HUES6 (cell line): Measurements from ENCODE around the gene ARL14.
"Not testable (repeated sequence)": the region's sequence is repeated elsewhere in the genome, so short reads cannot be mapped to it uniquely, and the experiment has no call there.

Experiments
- H3K27ac ChIP-seq: 2 replicates; pipeline ENCODE4 v1.7.0; 2013; ENCODE audit warnings: low read depth, mild to moderate bottlenecking, low read length, inconsistent platforms
- H3K27me3 ChIP-seq: 2 replicates; pipeline ENCODE4 v1.6.1; 2013; ENCODE audit warnings: low read length; ENCODE audit not compliant: control insufficient read depth, insufficient read depth
- H3K36me3 ChIP-seq: 2 replicates; pipeline ENCODE4 v1.6.1; 2013; ENCODE audit warnings: low read length; ENCODE audit not compliant: control insufficient read depth, insufficient read depth
- H3K4me1 ChIP-seq: 2 replicates; pipeline ENCODE4 v1.6.1; 2013; ENCODE audit warnings: low read length; ENCODE audit not compliant: control insufficient read depth, insufficient read depth
- H3K4me3 ChIP-seq: 2 replicates; pipeline ENCODE4 v1.5.1; 2013; ENCODE audit warnings: low read depth, low read length
- H3K9ac ChIP-seq: one replicate; pipeline ENCODE4 v1.6.1; 2013; ENCODE audit warnings: mild to moderate bottlenecking, low read length
- H3K9me3 ChIP-seq: 2 replicates; pipeline ENCODE4 v1.6.1; 2013; ENCODE audit warnings: low read depth, low read length; ENCODE audit not compliant: control insufficient read depth, insufficient read depth

The ARL14 gene

DNA sequence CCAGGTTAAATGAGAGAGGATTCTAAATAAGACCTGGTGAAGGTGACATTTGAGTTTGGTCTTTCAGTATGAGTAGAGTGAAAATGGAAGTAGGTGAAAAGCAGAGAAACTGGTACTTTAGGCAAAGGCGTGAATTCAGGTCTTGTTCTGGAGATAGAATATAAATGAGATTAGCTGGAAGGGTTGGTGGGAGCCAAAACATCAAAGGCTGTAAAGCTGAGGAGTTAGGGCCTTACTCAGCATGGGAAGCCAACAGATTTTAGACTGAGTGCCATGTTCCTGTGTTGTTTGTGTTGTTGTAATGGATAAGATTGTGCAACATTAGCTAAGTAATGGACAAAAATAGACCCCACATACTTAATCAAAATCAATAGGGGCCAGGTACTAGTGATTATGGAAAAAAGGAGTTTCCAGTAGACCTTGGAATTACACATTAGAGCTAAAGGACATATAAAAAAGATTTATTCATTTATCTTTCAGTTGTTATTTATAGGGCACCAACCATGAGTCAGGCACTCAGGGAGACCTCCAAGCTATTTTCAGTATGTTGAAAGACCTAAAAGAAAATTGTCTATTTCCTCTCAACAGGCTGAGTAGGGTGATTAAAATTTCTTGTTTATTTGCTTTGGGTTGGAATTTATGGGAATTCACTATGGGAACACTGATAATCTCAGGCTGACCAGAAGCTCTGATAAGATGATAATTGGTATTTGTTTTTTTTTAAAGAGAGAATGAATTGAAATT lies 20.8 kb downstream of the ARL14 start:
- Histone ChIP-seq H3K4me1 (peaks cover 4% of the 10 kb centered on the region; the same call in 1 of the 2 replicates), H3K4me3 (no peak overlapping the region), H3K9me3 (0 out of 2 replicates have a peak, but pooled peaks cover 2% of the 10 kb centered on the region), H3K9ac (no peak overlapping the region), H3K27ac (no peak overlapping the region), H3K36me3 (no peaks in the 10 kb centered on the region), H3K27me3 (no peaks in the 10 kb centered on the region)

DNA sequence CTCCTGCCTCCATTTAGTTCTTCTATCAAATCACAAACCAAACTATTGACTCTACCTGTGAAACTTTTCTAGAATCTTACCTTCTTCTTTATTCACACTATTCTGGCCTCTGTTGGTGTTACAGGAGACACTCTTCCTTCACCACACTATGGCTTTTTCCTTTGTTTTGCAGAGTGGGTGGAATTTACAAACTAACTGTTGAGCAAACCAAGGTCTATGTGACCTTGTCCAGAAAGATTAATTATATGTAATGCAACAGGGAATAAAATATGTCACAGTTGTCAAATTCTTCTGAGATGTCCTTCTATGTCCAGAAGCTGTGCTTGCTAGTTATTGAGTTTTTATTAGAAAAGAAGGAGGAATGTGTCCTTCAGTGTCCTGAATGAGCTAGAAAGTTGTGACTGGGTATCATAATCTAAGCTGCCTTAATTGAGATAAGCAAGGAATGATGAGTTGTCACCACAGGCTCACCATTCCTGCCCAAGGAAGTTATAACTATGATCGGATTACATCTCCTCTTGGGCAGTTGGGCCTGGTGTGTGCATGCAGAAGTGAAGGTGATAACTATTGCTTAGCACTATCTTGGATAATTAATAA lies 21.7 kb downstream of the ARL14 start:
- H3K9ac ChIP-seq, result no peak overlapping the region
- peaks cover 4% of the 10 kb centered on the region; the same call in 1 of the 2 replicates for H3K4me1 ChIP-seq
- H3K4me3 ChIP-seq, result no peak overlapping the region
- no peaks in the 10 kb centered on the region for H3K36me3 ChIP-seq
- H3K9me3 ChIP-seq, result 0 out of 2 replicates have a peak, but pooled peaks cover 2% of the 10 kb centered on the region
- no peak overlapping the region for H3K27ac ChIP-seq
- H3K27me3 ChIP-seq, result no peaks in the 10 kb centered on the region

DNA sequence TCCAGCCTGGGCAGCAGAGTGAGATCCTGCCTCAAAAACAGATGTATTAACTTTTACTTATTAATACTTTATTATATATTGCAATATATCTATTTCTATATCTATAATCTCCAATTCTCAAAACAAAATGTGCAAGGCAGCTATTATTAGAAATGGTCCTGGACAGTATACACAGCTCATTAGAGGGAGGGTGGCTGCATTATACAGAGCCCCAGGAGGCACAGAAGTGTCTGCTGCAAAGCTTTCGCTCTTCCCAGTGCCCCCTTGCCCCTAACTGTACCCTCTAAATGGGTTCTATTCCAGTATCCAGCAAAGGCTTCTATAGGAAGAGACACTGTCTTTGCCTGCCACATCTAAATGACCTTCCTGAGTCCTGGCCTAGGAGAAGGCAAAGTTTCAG lies 24.5 kb downstream of the ARL14 start:
- H3K27me3 ChIP-seq, result no peaks in the 10 kb centered on the region
- H3K4me1 ChIP-seq, result peaks cover 4% of the 10 kb centered on the region; the same call in 1 of the 2 replicates
- H3K27ac ChIP-seq, result no peak overlapping the region
- H3K9me3 ChIP-seq, result 0 out of 2 replicates have a peak, but pooled peaks cover 2% of the 10 kb centered on the region
- H3K36me3 ChIP-seq, result no peaks in the 10 kb centered on the region
- no peak overlapping the region for H3K9ac ChIP-seq
- H3K4me3 ChIP-seq, result no peak overlapping the region

DNA sequence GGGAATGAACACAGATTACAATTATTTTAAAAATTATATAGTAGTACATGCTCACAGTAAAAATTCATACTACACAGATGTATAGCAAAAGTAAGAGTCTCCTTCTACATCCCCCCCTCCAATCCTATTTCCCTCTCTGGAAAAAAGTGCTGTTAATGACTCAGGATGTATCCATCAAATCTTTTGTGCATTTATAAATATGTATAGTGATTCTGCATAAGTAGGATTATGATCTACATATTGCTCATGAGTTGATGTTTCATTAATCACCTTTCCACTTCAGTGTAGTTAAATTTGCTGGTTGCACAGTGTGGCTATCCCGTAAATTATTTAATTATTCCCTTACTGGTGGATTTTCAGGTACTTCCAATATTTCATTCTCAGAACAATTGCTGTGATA lies 25.3 kb downstream of the ARL14 start:
- Histone ChIP-seq H3K9ac (no peak overlapping the region), H3K9me3 (0 out of 2 replicates have a peak, but pooled peaks cover 2% of the 10 kb centered on the region), H3K4me1 (peaks cover 4% of the 10 kb centered on the region; the same call in 1 of the 2 replicates), H3K4me3 (no peak overlapping the region), H3K27ac (no peak overlapping the region), H3K36me3 (no peaks in the 10 kb centered on the region), H3K27me3 (no peaks in the 10 kb centered on the region)

DNA sequence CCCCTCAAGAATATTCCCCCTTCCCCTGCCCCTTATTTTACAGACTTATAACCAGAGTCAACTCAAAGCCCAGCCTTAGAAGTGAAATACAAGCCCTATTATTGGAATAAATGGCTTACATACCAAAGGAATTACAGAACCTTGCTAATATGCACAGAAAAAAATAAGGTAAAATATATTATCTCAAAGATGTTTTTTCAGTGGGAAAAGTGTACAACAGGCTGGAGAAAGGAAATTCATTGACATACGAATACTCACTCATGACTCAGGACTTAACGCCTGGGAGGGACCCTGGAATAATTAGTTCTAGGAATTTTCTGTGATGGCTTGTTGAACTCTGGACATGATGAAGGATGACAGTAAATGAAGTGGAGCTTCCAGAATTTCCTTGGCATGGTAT lies 27.0 kb downstream of the ARL14 start:
- H3K4me1 ChIP-seq, result no peaks in the 10 kb centered on the region
- no peaks in the 10 kb centered on the region for H3K27me3 ChIP-seq
- no peaks in the 10 kb centered on the region for H3K36me3 ChIP-seq
- no peak overlapping the region for H3K27ac ChIP-seq
- H3K9me3 ChIP-seq, result 0 out of 2 replicates have a peak, but pooled peaks cover 2% of the 10 kb centered on the region
- no peak overlapping the region for H3K4me3 ChIP-seq
- no peak overlapping the region for H3K9ac ChIP-seq

DNA sequence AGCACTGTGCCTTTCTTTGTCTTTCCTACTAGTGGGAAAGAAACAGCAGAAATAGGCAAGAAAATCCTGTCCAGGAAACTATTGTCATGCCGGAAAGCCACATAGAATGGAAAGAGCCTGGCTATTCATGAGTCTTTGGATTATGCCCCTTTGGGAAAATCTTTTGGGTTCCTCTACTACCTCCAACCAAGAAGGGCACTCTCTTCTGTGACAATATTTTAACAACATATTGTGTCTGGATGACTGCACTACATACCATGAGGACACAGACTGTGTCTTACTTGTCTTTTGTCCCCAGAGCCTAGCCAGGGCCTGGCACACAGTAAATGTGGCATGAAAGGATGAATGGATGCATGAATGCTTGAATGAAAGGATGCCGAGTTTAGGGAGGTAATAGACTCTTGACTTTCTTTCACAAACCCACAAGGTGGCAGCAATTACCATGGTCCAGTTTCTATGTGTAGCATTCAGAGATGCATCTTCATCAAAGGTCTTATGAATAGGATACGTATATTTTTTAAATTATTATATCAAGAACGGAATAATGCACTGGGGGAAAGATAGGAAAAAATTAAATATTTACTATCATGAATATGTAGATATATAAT lies 30.3 kb downstream of the ARL14 start:
- Histone ChIP-seq H3K9ac (no peak overlapping the region), H3K27ac (no peak overlapping the region), H3K4me1 (no peaks in the 10 kb centered on the region)

DNA sequence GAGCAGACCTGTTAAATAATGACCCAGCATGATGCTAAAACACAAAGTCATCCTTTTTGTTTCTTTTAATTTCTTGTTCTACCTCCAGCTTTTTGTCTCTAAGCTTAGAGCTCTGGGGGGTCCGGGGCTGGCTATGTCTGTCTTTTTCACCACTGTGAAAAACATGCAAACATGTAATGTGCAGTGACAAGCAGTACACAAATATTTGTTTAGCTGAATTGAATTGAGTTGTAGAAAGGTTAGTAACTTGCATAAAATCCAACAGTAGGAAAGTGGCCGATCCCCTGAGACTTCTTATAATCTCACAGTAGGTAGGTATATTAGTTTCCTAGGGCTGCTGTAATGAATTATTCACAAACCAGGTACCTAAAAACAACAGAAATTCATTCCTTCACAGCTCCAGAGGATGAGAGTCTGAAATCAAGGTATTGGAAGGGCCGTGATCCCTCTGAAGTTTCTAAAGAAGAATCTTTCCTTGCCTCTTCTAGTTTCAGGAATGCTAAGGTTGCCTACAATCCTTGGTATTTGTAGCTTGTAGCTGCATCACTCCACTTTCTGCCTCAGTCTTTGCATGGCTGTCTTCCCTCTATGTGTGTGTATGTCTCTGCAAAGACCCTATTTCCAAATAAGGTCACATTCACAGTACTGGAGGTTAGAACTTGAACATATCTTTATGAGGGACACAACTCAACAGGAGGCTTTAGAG lies 32.7 kb downstream of the ARL14 start:
- H3K9me3 ChIP-seq, result no peaks in the 10 kb centered on the region
- H3K4me1 ChIP-seq, result no peaks in the 10 kb centered on the region
- H3K27ac ChIP-seq, result no peak overlapping the region
- H3K9ac ChIP-seq, result no peak overlapping the region
- H3K27me3 ChIP-seq, result no peaks in the 10 kb centered on the region
- no peak overlapping the region for H3K4me3 ChIP-seq
- no peaks in the 10 kb centered on the region for H3K36me3 ChIP-seq

More for the DNA sequence above, 30.3 kb downstream of the ARL14 start:
- Histone ChIP-seq H3K9me3 (no peaks in the 10 kb centered on the region), H3K27me3 (no peaks in the 10 kb centered on the region), H3K36me3 (no peaks in the 10 kb centered on the region), H3K4me3 (no peak overlapping the region)

DNA sequence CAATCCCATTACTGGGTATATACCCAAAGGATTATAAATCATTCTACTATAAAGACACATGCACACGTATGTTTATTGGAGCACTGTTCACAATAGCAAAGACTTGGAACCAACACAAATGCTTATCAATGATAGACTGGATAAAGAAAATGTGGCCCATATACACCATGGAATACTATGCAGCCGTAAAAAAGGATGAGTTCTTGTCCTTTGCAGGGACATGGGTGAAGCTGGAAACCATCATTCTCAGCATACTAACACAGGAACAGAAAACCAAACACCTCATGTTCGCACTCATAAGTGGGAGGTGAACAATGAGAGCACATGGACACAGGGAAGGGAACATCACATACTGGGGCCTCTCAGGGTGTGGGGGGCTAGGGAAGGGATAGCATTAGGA lies 36.2 kb downstream of the ARL14 start:
- not testable (repeated sequence) for H3K9me3 ChIP-seq, H3K4me1 ChIP-seq, H3K36me3 ChIP-seq, H3K9ac ChIP-seq, H3K27me3 ChIP-seq, H3K27ac ChIP-seq, H3K4me3 ChIP-seq

DNA sequence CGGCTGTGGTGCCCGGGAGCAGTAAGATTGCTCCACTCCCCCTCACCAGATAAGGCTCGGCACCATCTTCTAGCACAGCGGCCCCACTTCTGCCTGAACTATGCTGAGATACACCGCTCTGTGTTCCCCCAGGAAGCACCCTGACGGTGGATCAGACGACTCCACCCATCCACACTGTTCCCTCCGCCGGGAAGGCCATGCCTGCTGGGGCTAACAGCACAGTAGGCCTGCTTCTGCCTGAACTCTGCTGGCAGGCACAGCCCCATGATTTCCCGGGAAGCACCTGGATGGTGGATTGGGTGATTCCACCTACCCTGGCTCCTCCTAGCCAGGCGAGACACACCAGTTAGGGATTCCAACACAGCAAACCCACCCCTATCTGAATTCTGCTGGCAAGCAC lies 42.8 kb downstream of the ARL14 start:
- H3K27ac ChIP-seq, result no peak overlapping the region
- no peaks in the 10 kb centered on the region for H3K36me3 ChIP-seq
- H3K4me3 ChIP-seq, result no peak overlapping the region
- H3K9me3 ChIP-seq, result no peaks in the 10 kb centered on the region
- no peaks in the 10 kb centered on the region for H3K27me3 ChIP-seq
- H3K9ac ChIP-seq, result no peak overlapping the region
- no peaks in the 10 kb centered on the region for H3K4me1 ChIP-seq

DNA sequence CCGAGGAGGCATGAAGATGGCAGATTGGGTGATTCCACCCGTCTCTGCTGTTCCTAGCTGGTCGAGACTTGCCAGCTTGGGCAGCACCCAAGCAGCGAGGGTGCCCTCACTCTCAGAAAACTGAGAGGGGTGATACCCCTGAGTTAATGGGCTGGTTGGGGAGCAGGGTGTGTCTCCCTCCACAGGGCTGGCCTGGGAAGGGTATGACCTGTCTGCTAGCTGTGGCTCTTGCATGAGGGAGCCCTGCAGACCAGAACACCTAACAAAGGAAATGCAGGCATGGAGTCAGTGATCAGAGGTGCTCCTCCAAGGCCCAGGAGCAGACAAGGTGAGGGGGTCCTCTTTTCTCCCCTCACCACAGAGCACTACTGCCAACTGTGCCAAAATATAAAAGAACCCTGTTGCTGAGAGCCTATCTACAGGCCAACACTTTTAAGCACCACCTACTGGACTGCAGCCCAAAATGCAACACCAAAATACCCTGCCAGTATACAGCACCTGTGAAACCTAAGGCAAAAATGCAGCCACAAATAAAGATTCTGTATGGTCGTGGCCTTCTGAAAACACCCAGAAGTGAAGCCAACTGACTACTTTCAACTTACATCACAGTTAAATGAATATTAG lies 43.3 kb downstream of the ARL14 start:
- H3K9me3 ChIP-seq, result no peaks in the 10 kb centered on the region
- H3K4me3 ChIP-seq, result no peak overlapping the region
- no peaks in the 10 kb centered on the region for H3K27me3 ChIP-seq
- no peak overlapping the region for H3K27ac ChIP-seq
- H3K36me3 ChIP-seq, result no peaks in the 10 kb centered on the region
- no peaks in the 10 kb centered on the region for H3K4me1 ChIP-seq
- H3K9ac ChIP-seq, result no peak overlapping the region
